Astrocyte of the spinal cord (primary cell): Measurements from ENCODE around the gene HNRNPA2B1.

Source experiments
- DNase-seq: peaks from one replicate; pipeline ENCODE4 v3.0.0; 2011; ENCODE audit warnings: low read depth, low spot score
- H3K4me3 ChIP-seq: 2 replicates; pipeline ENCODE4 v1.5.1; 2011; ENCODE audit warnings: low read depth, mild to moderate bottlenecking, low read length, moderate library complexity
- in situ Hi-C: cut with HindIII; loops from 2 replicates; pipeline ENCODE4 v1.10.0; 2017; ENCODE audit warnings: low sequenced_read_pairs
- TF ChIP-seq, protein P1 (sequence below): IDR thresholded peaks from 2 replicates; pipeline ENCODE4 v1.5.1; 2012; ENCODE audit warnings: low read depth, mild to moderate bottlenecking, low read length, inconsistent platforms

Gene HNRNPA2B1

GRCh38 chr7:26160896-26161295 is 39.6 kb downstream of the HNRNPA2B1 start:
- H3K4me3 ChIP-seq, result no peak overlapping the region
- TF ChIP-seq, protein P1, sequence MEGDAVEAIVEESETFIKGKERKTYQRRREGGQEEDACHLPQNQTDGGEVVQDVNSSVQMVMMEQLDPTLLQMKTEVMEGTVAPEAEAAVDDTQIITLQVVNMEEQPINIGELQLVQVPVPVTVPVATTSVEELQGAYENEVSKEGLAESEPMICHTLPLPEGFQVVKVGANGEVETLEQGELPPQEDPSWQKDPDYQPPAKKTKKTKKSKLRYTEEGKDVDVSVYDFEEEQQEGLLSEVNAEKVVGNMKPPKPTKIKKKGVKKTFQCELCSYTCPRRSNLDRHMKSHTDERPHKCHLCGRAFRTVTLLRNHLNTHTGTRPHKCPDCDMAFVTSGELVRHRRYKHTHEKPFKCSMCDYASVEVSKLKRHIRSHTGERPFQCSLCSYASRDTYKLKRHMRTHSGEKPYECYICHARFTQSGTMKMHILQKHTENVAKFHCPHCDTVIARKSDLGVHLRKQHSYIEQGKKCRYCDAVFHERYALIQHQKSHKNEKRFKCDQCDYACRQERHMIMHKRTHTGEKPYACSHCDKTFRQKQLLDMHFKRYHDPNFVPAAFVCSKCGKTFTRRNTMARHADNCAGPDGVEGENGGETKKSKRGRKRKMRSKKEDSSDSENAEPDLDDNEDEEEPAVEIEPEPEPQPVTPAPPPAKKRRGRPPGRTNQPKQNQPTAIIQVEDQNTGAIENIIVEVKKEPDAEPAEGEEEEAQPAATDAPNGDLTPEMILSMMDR, result no peak
- no peak for DNase-seq
- in situ Hi-C loops, result no loop called here

DNA sequence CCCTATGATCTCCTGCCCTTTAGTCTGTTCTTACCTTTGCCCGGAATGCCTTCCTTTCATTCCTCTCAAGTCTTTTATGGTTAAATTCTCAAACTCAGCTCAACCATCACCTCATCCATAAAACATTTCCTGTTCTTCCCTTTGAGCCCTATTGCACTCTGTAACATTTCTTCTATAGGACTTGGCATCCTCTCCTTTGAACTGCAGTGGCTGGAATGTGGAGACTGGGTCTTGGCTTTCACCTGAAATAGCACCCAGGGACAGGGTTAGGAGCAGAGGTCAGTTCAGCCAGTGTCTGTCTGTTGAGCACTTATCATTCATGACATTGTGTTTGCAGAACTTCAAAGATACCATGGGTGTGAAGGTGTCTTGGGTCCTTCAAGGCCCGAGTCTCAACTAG is 41.3 kb downstream of the HNRNPA2B1 start:
- in situ Hi-C loops, result no loop called here
- no peak overlapping the region for H3K4me3 ChIP-seq
- no peak for DNase-seq
- TF ChIP-seq, protein P1, result no peak

DNA sequence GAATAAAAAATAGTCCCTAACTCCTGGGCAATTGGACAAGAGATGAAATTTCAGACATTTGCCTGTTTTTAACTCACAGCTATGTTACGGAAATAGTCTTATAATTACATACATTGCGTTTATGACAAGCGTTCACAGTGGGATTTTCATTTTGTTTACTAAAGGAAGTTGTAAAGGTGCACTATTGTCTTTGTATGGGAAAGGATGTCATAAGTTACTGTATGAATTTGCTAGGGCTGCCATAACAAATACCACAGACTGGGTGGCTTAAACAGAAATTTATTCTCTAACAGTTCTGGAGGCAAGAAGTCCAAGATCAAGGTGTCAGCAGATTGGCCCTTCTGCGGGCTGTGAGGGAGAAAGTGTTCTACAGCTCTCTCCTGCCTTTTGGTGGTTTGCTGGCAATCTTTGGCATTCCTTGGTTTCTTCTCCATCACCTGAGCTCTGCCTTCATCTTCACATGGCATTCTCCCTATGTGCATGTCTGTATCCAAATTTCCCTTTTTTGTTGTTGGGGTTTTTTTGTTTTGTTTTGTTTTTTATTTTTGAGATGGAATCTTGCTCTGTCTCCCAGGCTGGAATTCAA is 42.9 kb downstream of the HNRNPA2B1 start:
- in situ Hi-C loops, result no loop called here
- TF ChIP-seq, protein P1, result no peak
- DNase-seq, result no peak
- H3K4me3 ChIP-seq, result no peak overlapping the region

- TF ChIP-seq, protein P1, result no peak
- peak; percentile 95 for DNase-seq
- H3K4me3 ChIP-seq, result peak overlapping the region; percentile 2
- in situ Hi-C loops, result no loop called here
Measured at GRCh38 chr7:26156451-26157420, 43.8 kb downstream of the HNRNPA2B1 start.

DNA sequence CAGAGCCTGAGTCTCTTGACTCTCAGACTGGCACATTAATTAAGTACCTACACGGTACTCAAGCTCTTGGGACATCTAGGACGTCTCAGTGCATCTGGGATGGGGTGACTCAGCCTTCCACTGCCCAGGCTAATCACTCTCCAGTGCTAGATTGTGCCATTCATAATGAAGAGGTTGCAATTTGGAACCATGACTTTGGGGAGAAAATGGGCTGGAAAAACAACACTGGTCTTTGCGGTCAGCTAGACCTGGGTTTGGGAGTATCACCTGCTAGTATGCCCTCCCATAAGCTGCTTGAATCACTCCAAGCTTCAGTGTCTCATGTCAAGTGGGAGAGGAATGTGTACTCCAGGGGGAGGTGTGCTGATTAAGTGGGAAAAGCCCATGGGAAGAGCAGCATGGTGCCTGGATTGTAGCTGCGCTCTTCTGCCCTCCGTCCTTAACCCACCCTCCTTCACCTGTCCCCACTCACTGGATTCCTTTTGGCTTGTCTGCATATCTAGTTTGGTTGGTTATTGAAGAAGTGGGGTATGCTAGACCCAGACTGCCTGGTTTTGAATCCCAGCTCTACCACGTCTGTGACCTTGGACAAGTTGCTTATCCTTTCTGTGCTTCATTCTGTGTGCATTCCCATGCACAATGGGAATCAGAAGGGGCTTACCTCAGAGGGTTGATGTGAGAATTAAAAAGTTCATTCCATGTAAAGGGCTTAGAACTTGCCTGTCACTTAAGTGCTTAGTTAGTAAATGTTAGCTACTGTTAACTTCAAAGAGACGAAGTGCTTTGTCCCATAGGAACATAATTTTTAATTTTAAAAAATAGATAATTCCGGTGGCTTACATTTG is 44.8 kb downstream of the HNRNPA2B1 start:
- in situ Hi-C loops, result no loop called here
- DNase-seq, result peak; percentile 38
- TF ChIP-seq, protein P1, result no peak
- peak overlapping the region; percentile 2 for H3K4me3 ChIP-seq
